Muscle of arm (tissue), 12 donors: ENCODE results near the gene SHC2. TPM values are rescaled to one million over a fixed set of nuclear protein-coding genes. Genes with fewer than 3 reads are reported as not detected.
"Not testable (repeated sequence)": the region's sequence is repeated elsewhere in the genome, so short reads cannot be mapped to it uniquely, and the experiment has no call there.

Experiments
- DNase-seq: peaks from one replicate; pipeline ENCODE4 v3.0.0-alpha.2; 2013
- polyA plus RNA-seq, 12 donors: library from polyadenylated mRNA; unstranded; fragments of 120-200 nt; gene quantifications; one replicate each; pipeline ENCODE4 v1.2.1, GENCODE V29; 2013; ENCODE audit not compliant: insufficient read length in 12 of 12

The SHC2 gene
- polyA plus RNA-seq, 12 donors = 19.9 to 49.3 (median 27.0) TPM; not detected in 1

DNA sequence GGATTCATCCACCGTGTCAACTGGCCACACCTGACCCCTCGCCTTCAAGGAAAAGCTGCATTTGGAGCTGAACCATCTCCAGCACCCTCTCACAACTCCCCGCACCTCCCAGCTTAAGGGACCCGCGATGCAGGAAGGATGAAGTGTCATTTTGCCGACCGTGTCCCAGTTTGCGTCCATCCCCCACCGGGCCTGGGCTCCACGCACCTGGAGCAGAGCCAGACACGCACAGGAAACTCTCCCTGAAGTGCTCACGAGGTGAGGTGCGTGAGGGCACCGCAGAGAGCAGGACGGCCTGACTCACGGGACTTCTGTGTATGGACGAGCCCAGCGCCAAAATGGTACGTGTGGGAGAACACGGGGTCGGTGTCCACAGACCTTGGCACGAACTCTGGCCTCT is 7.2 kb downstream of the SHC2 start:
- DNase-seq = no peak

DNA sequence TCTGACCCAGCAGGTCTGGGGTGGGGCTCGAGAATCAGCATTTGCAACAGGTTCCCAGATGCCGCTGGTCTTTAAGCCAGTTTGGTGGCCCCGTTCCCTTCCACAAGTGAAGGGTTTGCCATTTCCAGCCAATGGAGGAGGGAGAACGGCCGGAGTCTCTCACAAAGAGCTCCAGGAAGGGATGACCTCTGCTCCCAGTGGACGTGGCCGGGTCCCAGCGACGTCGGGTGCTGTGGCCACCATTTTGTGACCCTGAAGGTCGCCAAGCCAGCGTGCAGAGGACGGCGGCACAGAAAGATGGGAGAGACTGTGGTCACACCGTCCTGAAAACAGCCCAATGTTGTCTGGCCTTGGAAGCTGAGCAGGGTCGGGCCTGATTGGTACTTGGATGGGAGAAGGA is 8.0 kb downstream of the SHC2 start:
- no peak for DNase-seq

DNA sequence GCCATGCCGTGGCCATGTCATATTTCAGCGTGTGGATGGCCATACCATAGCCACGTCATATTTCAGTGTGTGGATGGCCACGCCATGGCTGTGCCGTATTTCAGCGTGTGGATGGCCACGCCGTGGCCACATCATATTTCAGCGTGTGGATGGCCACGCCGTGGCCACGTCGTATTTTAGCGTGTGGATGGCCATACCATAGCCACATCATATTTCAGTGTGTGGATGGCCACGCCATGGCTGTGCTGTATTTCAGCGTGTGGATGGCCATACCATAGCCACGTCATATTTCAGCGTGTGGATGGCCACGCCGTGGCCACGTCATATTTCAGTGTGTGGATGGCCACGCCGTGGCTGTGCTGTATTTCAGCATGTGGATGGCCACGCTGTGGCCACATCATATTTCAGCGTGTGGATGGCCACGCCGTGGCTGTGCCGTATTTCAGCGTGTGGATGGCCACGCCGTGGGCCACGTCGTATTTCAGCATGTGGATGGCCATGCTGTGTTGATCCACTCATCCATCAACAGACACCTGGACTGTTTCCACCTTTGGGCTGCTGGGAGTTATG is 9.8 kb downstream of the SHC2 start:
- DNase-seq = not testable (repeated sequence)

DNA sequence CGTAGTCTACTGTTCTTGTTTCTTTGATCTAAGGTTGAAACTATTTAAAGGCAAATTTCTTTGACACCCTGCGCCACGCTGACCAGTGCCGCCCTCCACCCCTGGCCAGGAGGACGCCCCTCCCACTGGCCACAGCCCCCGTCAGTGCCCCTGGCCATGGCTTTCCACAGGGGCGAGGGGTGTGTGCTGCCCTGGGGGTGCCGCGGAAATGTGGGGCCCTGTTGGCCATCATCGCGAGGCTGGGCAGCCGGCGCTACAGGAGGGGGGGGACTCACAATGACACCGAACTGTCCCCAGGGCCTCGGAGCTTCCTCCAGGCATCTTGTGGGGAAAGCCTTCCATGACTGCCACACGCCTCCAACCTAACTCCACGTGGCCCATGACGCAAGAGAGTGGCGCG is 10.9 kb downstream of the SHC2 start:
- DNase-seq = no peak

DNA sequence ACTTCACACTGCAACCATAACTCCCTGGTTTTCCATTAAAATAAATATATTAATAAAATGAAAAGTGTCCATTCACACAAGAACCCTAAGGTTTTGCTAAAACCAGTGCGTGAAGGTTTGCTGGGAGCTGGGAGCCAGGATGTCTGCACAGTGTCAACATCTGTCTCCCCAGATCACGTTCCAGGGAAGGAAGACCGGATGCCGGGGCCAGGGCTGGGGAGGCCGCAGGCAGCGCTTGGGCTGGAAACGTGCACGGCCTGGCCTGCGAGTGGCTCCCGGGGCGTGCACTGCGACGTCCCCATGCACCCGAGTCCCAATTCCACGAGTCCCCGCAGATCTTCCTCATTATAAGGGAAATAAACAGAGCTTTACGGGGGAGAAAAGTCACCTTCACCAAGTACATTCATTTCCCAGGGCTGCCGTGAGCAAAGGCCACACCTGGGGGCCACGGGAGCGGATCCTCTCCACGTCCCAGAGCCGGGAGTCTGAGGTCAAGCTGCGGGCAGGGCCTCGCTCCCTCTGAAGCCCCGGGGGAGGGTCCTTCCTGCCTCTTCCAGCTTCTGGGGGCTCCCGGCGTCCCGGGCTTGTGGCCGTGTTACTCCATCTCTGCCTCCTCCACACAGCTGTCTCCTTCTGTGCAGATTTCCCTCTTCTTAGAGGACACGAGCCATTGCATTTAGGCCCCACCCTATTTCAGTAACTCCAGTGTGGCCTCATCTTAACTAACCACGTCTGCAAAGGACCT is 12.8 kb downstream of the SHC2 start:
- peak; percentile 52 for DNase-seq

DNA sequence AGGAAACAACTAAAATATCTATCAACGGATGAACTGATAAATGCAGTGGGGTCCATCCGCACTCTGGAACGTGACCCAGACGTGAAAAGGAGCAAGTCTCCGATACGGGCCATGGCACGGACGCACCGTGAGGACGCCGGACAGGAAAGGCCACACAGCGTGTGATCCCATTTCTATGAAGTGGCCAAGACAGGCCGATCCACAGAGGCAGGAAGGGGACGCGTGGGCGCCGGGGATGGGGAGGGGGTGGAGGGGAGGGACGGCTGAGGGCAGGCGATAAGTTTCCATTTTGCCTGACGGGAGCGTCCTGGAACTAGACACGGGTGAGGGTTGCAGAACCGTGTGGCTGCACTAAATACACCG is 13.8 kb downstream of the SHC2 start:
- no peak for DNase-seq

DNA sequence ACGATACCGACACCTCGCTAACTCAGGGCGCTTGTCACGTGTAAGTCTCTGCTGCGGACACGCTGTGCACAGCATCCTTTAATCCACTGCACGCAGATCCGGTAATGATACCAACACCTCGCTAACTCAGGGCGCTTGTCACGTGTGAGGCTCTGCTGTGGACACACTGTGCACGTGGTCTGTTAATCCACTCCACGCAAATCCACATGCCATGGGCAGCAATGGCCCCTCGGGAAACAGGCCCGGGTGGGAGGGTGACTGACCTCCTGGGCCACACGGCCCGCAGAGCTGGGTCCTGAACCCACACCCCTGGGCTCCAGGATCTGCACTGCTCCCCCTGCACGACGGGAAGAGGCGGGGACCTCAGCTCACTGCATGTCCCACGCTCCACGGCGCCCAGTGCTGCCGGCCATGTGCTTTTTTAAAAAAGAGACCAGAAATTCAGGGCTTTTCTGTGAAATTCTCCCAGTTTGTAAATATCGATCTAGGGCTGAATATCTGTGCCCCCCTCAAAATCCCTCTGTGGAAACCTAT is 16.1 kb downstream of the SHC2 start:
- DNase-seq = no peak

DNA sequence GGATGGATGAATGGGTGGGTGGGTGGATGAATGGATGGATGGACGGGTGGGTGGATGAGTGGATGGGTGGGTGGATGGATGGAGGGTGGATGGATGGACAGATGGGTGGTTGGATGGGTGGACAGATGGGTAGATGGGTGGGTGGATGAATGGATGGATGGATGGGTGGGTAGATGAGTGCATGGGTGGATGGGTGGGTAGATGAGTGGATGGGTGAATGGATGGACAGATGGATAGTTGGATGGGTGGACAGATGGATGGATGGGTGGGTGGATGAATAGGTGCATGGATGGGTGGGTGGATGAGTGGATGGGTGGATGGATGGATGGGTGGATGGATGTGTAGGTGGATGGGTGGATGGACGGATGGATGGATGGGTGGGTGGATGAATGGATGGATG is 17.8 kb downstream of the SHC2 start:
- DNase-seq = no peak

DNA sequence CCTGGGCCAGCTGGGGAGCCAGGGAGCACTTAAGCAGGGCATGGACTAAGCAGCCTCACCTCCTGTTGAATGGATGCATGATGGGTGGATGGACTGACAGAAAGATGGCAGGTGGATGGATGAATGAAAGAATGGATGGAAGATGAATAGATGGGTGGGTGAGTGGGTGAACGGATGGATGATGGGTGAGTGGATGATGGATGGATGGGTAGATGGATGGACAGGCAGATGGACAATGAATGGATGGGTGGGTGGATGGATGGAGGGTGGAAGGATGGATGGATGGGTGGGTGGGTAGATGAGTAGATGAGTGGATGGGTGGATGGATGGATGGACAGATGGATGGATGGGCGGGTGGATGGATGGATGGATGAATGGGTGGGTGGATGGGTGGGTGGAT is 18.7 kb downstream of the SHC2 start:
- no peak for DNase-seq

DNA sequence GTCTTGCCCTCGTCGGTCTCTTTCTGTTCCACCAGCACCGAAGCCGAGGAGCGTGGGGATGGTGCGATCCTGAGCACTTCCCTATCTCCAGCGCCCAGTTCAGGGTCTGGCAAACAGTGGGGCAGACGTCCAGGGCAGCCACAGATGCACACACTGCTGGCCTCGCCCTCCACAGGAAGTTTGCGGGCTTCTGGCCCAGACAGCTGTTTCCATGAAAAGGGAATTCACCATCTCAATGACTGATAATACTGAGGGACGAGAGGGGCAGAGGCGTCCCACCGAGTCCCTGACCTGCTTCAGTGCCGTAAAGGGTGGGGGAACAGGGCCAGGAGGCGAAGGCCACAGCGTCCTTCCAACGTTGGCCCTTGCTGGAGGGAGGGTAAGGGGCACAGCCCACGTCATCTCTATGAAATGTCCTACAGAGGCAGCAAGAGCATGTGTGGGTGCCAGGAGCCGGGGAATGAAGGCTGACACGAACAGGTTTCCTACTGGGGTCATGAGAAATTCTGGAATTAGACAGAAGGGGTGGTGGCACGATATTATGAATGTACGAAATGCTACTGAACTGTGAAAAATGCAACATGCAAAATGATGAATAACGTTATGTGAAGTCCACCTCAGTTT is 19.5 kb downstream of the SHC2 start:
- peak; percentile 20 for DNase-seq

DNA sequence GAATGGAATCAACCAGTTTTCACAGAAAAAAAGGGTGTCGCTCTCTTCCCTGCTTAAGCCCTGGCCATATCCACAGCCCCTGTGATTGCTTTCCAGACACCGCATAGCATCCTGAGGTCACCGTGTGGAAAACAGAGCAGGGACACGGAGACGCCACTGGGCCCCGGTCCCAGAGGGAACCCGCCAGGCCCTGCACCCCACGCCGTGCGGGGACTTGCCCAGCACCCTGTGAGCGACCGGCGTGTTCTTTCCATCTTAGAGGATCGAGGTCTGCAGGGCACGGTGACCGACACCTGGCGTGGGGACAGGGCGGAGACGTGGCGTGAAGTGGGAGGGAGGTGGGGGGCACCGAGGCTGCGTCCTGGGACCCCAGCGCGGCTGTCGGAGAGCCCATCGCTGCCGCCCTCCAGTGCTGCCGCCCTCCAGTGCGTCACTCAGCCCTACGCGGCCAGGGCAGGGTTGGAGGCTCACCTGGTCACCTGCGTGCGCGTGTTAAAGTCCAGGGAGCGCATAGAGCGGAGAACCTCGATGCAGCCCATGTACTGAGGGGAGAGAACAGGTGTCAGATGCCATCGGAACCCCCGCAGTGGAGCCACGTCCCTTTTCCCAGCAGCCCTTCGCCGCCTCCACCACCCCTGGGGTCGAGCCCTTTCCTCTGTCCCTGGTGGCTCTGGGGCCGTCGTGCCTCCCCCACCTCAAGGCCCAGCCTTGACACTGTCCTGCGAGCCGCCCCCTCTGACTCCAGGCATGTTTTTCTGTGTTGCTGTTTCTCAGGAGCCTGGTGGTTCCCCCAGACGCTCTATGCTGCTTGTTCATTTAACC is 20.2 kb downstream of the SHC2 start:
- no peak for DNase-seq

DNA sequence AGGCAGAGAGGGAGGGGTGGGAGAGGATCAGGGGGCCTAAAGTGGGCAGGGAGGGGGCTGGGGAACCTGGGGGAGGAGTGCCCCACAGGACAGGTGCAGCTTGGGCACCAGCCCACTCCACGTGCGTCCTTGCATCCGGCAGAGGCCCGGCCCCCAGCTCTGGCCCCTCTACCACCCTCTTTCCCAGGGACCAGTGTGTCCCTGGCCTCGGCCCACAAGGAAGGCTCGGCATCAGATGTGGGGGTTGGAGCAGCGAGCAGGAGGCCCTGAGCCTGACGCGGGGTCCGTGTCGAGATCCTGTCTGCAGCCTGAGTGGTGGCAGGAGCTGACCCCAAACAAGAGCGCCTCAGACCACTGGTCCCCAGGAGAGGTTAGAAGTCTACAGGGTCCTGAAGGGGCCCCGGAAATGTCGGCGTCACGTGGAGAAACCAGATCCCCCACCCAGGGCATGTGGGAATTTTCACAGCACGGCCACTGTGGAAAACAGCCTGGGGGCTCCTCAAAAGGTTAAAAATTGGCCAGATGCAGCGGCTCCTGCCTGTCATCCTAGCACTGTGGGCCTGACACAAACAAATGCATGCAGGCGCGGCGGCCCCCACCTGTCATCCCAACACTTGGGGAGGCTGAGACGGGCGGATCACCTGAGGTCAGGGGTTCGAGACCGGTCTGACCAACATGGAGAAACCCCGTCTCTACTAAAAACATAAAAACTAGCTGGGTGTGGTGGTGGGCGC is 21.5 kb downstream of the SHC2 start:
- no peak for DNase-seq

DNA sequence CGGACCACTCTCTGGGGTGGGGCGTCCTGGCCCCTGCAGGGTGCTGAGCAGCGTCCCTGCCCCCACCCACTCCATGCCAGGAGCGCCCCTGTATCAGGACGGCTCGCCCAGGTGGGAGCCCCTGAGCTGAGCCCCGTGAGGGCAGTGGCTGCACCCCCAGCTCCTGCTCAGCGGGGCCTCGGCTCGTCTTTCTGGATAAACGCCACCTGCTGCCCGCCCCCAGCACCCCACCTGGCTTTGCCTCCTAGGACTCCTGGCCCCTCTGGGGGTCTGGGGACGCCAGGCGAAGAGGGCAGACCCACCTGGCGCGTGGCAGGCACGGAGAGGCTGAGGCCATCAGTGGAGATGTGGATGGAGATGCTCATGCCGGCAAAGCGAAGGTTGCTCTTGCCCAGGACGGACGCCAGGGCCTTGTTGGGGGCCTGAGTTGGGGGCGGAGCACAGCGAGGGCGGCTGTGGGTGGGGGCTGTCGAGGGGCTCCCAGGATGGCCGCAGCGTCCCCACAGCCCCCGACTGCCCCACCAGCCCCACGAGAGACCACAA is 22.3 kb downstream of the SHC2 start:
- no peak for DNase-seq

DNA sequence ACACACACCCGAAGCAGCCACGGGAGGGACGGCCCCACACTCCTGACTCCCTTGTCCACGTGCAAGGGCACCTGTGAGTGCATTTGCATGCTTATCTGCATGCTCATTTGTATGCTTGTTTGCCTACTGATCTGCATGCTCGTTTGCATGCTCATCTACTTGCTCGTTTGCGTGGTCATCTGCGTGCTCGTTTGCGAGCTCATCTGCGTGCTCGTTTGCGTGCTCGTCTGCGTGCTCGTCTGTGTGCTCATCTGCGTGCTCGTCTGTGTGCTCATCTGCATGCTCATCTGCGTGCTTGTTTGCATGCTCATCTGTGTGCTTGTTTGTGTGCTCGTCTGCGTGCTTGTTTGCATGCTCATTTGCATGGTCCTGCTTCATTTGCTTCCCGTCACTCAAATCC is 23.8 kb downstream of the SHC2 start:
- DNase-seq = no peak

DNA sequence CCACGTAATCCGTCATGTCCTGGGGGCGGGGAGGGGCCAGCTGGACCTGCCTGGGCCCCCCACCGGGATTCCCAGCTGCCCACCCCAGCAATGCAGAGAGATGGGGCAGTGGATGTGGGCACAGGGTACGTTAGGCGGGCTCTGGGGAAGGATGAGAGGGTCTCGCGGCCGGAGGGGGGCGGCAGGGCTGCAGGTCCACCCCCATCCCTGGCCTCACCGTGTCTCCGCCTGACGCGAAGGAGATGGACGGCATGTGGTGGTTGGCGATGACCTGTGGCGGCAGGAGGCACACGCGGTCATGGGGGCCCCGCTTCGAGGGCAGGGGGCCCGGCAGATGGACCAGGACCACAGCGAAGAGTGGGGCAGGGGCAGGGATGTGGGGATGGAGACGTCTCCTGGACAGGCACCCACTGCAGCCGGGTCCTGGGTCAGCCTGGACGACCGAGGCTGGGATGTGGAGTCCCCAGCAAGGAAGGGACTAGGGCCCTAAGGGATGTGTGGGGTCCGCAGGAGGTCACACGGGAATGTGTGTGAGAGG is 24.4 kb downstream of the SHC2 start:
- DNase-seq = no peak

DNA sequence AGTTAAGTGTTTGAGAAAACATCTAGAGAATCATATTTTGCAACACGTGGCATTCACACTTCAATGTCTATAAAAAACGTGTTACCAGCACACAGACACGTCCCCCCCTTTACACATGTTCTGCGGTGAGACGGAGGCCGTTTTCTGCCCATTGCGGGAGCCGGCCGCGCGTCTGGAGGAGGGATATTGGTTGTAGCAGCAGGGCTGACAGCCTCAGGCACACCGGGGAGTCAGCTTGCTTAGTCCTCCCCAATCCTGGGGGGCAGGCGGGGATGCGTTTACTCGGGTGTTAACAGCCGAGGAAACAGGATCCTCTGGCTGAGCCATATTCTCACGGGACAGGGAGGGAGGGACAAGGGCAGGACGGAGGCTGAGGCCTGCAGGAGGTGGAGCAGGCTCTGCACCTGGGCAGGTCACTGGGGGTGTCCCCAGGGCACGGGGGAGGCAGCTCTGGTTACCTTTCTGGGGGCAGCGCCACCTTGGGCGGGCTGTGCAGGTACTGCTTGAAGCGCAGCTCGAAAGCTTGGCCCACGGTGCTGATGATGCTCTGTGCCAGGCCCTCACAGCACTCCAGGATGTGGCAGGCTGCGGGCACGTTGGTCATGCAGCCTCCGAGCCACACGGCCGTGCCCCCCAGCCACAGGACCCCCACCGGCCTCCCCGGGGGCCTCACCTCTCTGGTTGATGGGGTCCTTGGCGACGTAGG is 25.0 kb downstream of the SHC2 start:
- DNase-seq = no peak

DNA sequence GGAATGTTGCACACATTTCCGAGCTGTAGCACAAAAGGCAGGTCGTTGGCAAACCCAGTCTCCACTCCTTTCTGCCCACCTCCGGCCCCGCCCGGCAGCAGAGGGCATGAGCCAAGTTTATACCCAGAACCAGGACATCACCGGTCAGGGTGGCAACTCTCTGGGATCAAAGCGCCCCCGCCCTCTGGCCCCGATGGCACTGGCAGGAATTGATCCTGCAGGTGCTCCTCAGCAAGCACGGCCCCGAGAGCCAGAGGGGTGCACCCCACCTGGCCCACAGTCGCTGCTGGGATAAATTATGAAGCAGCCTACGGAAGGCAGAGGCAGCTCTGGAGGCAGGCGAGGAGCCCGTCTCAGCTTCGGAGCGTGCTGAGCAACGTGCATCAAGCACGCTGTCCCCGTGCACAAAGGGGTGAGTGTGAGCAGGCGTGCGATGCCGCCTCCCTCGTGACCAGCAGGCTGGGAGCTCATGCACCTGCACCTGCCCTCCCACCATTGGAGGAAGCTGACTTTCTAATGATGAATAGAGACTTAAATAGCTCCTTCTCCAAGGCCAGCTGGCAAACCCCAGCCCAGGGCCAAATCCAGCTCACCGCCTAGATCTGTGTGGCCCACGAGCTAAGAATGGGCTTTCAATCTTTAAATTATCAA is 25.7 kb downstream of the SHC2 start:
- DNase-seq = no peak

DNA sequence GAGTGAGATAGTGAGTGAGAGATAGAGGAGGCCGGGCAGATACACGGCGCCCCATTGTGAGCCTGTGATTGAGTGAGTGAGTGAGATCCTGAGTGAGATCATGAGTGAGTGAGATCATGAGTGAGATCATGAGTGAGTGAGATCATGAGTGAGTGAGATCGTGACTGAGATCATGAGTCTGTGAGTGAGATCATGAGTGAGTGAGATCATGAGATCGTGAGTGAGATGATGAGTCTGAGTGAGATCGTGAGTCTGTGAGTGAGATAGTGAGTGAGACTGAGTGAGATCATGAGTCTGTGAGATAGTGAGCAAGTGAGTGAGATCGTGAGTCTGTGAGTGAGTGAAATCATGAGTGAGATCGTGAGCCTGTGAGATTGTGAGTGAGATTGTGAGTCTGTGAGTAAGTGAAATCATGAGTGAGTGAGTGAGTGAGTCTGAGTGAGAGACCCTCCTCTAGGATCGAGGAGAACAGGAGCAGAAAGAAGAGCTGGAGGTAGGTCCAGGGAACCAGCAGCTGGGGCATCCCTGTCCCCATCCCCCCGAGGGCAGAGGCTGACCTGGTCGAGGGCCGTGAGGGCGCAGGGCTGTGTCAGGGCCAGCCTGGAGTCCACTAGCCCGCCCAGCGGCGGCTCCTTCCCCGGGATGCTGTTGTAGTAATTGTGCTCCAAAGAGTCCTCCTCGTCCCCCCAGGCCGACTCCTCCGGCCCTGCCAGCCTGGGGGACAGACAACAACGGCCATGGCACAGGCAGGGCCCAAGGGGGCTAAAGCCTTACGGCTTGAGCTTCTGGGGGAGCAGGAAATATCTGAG is 26.5 kb downstream of the SHC2 start:
- no peak for DNase-seq

DNA sequence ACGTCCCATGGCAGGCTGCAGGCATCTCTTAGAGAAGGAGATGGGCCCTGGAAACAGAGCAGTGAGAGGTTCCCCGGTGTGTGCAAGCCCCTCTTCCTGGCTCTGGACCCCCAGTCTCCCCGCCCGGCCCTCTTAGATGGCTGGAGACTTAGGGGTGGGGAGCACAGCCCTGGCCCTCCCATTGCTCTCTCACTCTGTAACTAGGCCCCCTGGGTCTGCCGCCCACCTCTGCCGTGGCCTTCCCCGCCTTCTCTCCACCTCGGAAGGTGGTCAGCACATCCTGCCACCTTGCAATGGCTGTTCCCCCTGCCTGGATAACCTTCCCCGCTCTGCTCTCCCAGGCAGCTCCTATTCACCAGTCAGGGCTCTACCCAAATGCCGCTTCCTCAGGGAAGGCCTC is 30.1 kb downstream of the SHC2 start:
- DNase-seq = no peak
